Urinary bladder (tissue), 4 donors: Measurements from ENCODE around the gene SELENOO. TPM values are rescaled to one million over a fixed set of nuclear protein-coding genes. Genes with fewer than 3 reads are reported as not detected.
"Not testable (repeated sequence)": the region's sequence is repeated elsewhere in the genome, so short reads cannot be mapped to it uniquely, and the experiment has no call there.

Experiments
- DNase-seq: peaks from one replicate; pipeline ENCODE4 v3.0.0-alpha.2; 2015; ENCODE audit errors: extremely low spot score
- H3K27ac ChIP-seq: one replicate; pipeline ENCODE4 v1.5.1; 2013; ENCODE audit warnings: low read depth, mild to moderate bottlenecking, moderate library complexity
- H3K36me3 ChIP-seq: one replicate; pipeline ENCODE4 v1.6.1; 2013; ENCODE audit warnings: mild to moderate bottlenecking, moderate library complexity; ENCODE audit not compliant: insufficient read depth
- H3K4me1 ChIP-seq: one replicate; pipeline ENCODE4 v1.6.1; 2013; ENCODE audit warnings: mild to moderate bottlenecking, moderate library complexity; ENCODE audit not compliant: insufficient read depth
- H3K4me3 ChIP-seq: one replicate; pipeline ENCODE4 v1.5.1; 2013; ENCODE audit warnings: low read depth, low read length
- WGBS: extraction: QIAGEN DNeasy Blood & Tissue Kit; methylation state at CpG from one replicate; pipeline ENCODE4 v1.1.7; 2013; 5-methylcytosine and 5-hydroxymethylcytosine counted together
- polyA plus RNA-seq: library from polyadenylated mRNA; stranded (reverse); fragments of 200-250 nt; gene quantifications from one replicate; pipeline ENCODE4 v1.2.3, GENCODE V29; 2013
- total RNA-seq: library from RNA; depleted of rRNA; stranded (reverse); fragments of >200 nt; gene quantifications from one replicate; pipeline ENCODE4 v1.2.3, GENCODE V29; 2014
- donor health status: healthy with polysubstance abuse.
- donor health status: healthy.

Gene SELENOO
- total and polyA plus RNA-seq, 2 donors: 9.5 to 23.0 TPM

DNA sequence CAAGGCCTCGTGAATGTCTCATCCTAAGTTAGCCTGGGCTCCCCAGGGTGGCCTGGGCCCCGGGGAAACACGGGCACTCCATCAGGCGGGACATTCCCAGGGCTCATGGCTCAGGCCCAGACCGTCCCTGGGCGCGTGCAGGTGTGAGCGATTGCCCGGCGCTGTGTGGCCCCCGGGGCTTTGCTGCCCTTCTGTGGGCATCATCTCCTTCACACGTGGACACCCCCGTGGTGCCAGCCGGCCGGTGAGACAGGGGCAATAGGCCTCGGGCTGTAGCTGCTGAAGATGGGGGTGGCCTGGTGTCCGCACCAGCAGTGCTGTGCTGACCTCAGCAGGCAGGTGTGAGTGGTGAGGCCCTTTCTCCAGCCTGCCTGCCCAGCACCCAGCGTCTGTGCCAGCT, 4.6 kb upstream of the SELENOO start:
- WGBS: 87% methylated on average over 18 of the region's 18 CpGs
- peaks cover 10% of the 10 kb centered on the region for H3K36me3 ChIP-seq
- no peak overlapping the region for H3K27ac ChIP-seq
- no peak for DNase-seq
- no peak overlapping the region for H3K4me3 ChIP-seq
- no peaks in the 10 kb centered on the region for H3K4me1 ChIP-seq

DNA sequence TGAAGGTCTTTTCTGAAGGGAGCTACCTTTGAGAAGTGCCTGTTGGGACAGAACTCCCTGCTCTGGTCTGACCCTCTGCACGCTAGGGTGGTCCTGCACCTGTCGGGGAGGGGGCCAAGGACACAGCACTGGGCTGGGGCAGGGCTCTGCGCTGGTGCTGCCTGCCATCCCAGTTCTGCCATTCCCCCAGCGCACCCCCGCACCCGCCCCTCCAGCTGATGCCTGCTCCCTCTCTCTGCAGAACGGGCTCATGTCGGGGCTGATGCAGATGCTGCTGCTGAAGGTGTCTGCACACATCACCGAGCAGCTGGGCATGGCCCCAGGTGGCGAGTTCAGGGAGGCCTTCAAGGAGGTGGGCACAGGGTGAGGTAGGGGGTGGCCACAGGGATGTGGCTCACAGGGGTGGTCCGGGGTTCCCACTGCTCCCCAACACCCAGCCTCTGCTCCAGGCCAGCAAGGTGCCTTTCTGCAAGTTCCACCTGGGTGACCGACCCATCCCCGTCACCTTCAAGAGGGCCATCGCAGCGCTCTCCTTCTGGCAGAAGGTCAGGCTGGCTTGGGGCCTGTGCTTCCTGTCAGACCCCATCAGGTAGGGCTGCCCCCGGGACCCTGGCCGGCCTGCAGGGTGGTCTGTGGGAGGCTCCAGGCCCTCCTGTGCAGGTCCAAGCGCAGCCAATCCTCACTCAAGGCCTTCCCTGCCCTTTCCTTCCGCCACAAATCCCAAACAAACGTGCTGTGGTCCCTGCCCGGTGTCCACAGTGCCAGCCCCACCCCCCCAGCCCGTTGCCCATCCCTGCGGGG, 3.6 kb upstream of the SELENOO start:
- no peak overlapping the region for H3K27ac ChIP-seq
- peaks cover 10% of the 10 kb centered on the region for H3K36me3 ChIP-seq
- whole genome bisulfite sequencing: 84% methylated on average over 23 of the region's 23 CpGs
- no peaks in the 10 kb centered on the region for H3K4me1 ChIP-seq
- H3K4me3 ChIP-seq: no peak overlapping the region
- DNase-seq: no peak

DNA sequence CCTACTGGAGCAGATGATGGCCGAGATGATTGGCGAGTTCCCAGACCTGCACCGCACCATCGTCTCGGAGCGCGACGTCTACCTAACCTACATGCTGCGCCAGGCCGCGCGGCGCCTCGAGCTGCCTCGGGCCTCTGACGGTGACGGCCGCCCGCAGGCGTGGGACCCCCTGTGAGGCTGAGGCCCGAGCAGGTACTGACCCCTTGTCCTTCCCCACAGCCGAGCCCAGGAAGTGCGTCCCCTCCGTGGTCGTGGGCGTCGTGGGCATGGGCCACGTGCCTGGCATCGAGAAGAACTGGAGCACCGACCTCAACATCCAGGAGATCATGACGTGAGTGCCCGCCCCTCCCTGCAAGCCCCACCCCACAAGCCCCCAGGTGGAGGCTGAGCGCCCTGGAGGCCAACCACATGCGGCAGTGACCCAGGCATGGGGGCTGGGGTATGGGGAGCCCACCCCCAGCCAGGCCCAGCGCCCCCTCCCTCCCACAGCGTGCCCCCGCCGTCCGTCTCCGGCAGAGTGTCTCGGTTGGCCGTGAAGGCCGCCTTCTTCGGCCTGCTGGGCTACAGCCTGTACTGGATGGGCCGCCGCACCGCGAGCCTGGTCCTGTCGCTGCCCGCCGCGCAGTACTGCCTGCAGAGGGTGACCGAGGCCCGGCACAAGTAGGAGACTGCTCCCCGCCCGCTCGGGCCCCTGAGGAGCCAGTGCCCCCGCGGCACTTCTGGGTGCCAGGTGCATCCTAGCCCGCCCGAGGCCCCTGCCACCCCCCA, 2.8 kb upstream of the SELENOO start:
- WGBS: 93% methylated on average over 61 of the region's 61 CpGs
- no peak for DNase-seq
- peaks cover 10% of the 10 kb centered on the region for H3K36me3 ChIP-seq

DNA sequence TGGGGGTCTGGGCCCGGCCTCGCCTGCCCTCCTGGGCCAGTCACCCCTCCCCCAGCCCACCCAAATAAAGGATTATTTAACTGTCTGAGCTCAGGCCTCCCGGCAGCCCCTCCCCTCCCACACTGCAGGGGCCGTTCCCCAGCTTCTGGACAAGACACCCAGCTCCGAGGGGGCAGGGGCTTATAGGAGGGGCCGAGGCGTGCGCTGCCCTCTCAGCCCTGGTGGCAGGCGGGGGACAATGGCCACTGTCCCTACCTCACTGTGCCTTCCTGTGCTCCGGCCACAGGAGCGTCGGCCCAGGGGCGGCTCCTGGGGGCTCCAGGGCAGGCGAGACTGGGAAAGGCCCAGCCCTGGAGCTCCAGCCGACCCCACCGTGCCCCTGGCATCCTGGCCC, 2.2 kb upstream of the SELENOO start:
- H3K36me3 ChIP-seq: peaks cover 10% of the 10 kb centered on the region
- H3K4me3 ChIP-seq: no peak overlapping the region
- DNase-seq: no peak
- 88% methylated on average over 16 of the region's 16 CpGs for WGBS
- H3K4me1 ChIP-seq: no peaks in the 10 kb centered on the region
- peak overlapping the region; percentile 28 for H3K27ac ChIP-seq

More for the DNA sequence above, 2.8 kb upstream of the SELENOO start:
- Histone ChIP-seq H3K4me3 (no peak overlapping the region), H3K27ac (no peak overlapping the region), H3K4me1 (no peaks in the 10 kb centered on the region)

DNA sequence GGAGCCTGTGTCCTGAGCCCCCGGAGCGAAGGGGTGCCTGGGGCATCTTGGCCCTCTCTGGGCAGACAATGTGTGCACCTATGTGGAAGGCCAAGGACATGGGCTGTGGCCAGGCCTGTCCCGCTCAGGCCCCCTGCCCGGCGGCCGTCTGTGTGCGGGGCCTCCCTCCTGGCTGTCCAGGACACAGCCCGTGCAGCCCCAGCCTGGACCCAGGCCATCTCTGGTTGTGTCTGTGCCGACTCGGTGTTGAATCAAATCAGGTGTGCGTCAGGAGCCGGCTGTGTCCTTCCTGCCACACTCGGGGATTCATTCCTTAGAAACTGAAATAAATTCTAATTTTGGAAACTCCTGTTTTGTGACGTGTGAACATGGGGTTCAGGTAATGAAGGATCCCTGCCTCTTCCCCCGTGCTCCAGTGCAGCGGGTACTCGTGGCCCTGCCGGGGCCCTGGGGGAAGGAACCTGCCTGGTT, 1.5 kb upstream of the SELENOO start:
- no peak overlapping the region for H3K27ac ChIP-seq
- no peak for DNase-seq
- peaks cover 10% of the 10 kb centered on the region for H3K36me3 ChIP-seq
- no peaks in the 10 kb centered on the region for H3K4me1 ChIP-seq
- H3K4me3 ChIP-seq: no peak overlapping the region
- 79% methylated on average over 18 of the region's 18 CpGs for WGBS

DNA sequence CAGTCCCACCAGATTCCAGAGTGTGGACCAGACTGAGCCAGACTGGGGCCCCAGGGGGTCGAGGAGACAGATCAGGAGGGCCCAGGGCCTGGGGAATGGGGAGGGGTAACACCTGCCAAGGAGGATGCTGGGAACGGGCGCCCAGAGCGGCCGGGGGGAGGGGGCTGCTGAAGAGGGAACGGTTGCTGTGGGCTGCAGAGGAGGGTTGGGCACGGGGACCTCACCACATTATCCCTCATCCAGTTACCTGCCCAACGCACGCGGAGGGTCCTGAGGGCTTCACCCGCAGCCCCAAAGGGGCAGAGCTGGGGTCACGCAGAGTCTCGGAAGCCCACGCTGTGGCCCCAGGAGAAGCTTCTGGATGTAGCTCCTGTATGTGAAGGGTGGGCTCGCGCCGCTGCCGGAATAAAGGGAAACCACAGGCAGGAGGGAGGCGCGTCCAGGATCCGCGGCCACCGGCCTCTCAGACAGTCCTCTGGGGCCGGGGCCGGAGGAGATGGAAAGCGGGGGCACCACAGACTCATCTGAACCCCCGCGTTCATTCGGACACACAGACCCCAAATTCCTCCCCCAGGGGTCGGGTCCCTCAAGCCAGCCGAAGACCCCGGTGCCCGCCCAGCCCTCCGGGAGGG, 866 bp upstream of the SELENOO start:
- no peak for DNase-seq
- H3K4me1 ChIP-seq: no peaks in the 10 kb centered on the region
- no peak overlapping the region for H3K27ac ChIP-seq
- WGBS: 6% methylated on average over 34 of the region's 34 CpGs
- peaks cover 10% of the 10 kb centered on the region for H3K36me3 ChIP-seq
- peak overlapping the region; percentile 96 for H3K4me3 ChIP-seq

DNA sequence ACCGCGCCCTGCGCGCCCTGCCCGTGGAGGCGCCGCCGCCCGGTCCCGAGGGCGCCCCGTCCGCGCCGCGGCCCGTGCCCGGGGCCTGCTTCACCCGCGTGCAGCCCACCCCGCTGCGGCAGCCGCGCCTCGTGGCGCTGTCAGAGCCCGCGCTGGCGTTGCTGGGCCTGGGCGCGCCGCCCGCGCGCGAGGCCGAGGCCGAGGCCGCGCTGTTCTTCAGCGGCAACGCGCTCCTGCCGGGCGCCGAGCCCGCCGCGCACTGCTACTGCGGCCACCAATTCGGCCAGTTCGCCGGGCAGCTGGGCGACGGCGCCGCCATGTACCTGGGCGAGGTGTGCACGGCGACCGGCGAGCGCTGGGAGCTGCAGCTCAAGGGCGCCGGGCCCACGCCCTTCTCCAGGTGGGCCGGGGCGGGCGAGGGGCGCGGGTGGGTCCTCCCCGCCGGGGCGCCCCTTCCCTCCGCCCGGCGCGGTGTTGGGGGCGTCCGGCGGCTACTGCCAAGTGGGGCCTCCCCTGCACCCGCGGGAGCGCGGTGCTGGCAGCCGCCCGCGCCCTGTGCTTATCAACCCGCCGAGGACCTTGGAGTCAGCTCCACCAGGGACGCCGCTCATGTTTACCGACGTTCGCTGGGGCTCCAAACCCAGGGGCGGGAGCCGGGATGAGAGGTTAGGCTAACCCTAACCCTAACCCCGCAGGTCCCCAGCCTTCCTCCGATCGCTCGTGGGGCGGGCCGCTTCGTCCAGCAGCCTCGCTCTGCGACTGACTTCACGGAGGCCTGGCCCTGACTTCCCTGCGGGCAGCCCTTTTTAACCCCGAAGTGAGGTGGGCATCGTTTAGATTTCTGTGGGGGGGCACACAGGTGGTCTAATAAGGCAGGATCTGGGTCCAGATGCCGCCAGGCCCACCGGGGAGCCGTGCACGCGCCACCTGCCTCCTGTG, 649 bp downstream of the SELENOO start:
- Histone ChIP-seq H3K4me1 (no peaks in the 10 kb centered on the region), H3K4me3 (peak overlapping the region; percentile 96), H3K36me3 (peaks cover 6% of the 10 kb centered on the region), H3K27ac (peak overlapping the region; percentile 38)
- DNase-seq: no peak
- WGBS: 2% methylated on average over 115 of the region's 115 CpGs

DNA sequence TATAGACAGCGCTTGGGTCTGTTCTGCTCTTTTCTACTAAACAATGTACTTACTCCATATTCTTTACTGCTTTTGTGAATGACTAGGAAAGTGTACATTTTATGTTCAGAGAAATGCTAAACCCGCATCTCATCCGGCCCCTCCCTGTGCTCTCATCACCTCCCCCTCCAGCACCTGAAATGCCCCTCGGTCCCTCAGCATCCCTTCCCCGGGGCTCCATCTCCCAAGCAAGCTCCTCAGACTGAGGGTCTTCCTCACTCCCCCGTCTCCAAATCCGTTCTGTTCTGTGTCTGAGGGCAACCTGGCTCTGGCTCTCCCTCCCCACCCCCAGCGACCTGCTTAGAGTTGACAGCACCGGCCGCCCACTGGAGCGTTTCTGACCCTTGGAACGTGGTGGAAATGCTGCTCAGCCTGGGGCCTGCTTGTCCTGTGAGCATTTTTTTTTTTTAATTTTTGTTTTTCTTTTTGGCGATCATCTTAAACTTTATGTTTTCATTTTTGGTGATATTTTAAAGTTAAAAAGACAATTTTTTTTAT, 1.4 kb downstream of the SELENOO start:
- 68% methylated on average over 13 of the region's 13 CpGs for WGBS
- no peaks in the 10 kb centered on the region for H3K4me1 ChIP-seq
- DNase-seq: no peak
- peaks cover 6% of the 10 kb centered on the region for H3K36me3 ChIP-seq
- H3K27ac ChIP-seq: no peak overlapping the region
- H3K4me3 ChIP-seq: peak overlapping the region; percentile 96

DNA sequence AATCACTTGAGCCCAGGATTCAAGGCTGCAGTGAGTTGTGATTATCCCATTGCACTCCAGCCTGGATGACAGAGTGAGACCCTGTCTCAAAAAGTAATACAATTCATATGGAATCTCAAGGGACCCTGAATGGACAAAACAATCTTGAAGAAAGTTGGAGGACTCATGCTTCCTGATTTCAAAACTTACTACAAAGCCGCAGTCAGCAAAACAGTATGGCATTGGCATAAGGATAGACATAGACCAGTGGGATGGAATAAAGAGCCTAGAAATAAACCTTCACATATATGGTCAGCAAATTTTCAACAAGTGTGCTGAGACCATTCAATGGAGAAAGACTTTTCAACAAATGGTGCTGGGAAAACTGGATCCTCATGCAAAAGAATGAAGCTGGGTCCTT, 2.5 kb downstream of the SELENOO start:
- 99% methylated on average over 1 of the region's 1 CpG for WGBS
- no peak overlapping the region for H3K4me3 ChIP-seq
- no peaks in the 10 kb centered on the region for H3K4me1 ChIP-seq
- H3K36me3 ChIP-seq: peaks cover 2% of the 10 kb centered on the region
- no peak overlapping the region for H3K27ac ChIP-seq
- DNase-seq: no peak

DNA sequence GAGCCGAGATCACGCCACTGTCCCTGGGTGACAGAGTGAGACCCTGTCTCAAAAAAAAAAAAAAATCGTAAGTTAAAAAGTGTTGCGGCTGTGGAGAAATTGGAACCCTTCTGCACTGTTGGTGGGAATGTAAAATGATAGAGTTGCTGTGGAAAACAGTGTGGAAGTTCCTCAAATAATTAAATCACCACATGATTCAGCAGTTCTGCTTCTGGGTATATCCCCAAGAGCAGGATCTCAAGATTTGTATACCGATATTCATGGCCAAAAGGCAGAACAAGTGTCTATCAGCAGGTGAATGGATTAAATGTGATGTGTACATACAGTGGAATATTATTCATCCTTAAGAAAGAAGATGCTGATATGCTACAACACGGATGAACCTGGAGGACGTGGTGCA, 3.8 kb downstream of the SELENOO start:
- no peak for DNase-seq
- no peaks in the 10 kb centered on the region for H3K36me3 ChIP-seq
- WGBS: 93% methylated on average over 7 of the region's 7 CpGs
- H3K4me1 ChIP-seq: no peaks in the 10 kb centered on the region
- H3K4me3 ChIP-seq: no peak overlapping the region
- H3K27ac ChIP-seq: no peak overlapping the region

DNA sequence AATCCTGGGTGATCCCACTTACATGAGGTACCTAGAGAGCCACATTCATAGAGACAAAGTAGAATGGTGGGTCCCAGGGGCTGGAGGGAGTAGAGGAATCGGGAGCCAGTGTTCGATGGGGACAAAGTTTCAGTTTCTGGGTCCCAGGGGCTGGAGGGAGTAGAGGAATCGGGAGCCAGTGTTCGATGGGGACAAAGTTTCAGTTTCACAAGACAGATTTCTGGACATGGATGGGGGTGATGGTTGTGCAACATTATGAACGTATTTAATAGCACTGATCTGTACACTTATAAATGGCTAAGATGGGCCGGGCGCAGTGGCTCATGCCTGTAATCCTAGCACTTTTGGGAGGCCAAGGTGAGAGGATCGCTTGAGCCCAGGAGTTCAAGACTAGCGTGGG, 4.2 kb downstream of the SELENOO start:
- 89% methylated on average over 9 of the region's 9 CpGs for WGBS
- H3K4me1 ChIP-seq, DNase-seq, H3K36me3 ChIP-seq, H3K4me3 ChIP-seq, H3K27ac ChIP-seq: not testable (repeated sequence)

DNA sequence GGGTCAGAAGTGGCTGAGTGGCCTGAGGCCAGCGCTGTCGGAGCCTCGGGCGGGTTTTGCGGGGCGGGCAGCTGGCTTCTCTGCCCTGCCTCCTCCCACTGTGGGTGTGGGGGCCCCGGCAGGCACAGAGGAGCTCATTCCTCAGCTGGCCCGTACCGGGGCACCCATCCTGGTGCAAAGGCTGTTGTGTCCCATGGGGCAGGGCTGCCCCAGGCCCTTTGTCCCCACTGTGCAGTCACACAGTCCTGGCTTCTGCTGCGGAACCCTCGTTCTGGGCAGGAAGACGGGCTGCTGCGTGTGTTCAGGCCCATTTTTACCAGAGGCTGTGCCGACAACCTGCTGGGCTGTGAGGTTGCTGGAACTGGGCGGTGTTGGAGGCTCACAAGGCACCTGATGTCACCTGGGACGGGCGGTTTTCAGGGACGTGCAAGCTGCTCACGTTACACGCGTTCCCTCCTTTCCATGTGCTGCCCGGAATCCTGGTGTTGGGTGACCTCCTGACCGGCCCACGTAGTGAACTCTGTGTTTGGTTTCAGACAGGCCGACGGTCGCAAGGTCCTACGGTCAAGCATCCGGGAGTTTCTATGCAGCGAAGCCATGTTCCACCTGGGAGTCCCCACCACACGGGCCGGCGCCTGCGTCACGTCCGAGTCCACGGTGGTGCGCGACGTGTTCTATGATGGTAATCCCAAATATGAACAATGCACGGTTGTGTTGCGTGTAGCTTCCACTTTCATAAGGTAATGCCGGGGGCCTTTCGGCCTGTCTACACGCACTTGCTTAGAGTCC, 5.2 kb downstream of the SELENOO start:
- 90% methylated on average over 45 of the region's 45 CpGs for WGBS
- no peak for DNase-seq
- H3K27ac ChIP-seq: no peak overlapping the region
- H3K36me3 ChIP-seq: no peaks in the 10 kb centered on the region
- H3K4me1 ChIP-seq: no peaks in the 10 kb centered on the region
- no peak overlapping the region for H3K4me3 ChIP-seq
